GM12878 (cell line): ENCODE data around the gene ZNG1F.
"Not testable (repeated sequence)": the region's sequence is repeated elsewhere in the genome, so short reads cannot be mapped to it uniquely, and the experiment has no call there.

Experiments used
- CBFB ChIP-seq: IDR thresholded peaks from 2 replicates; pipeline ENCODE4 v1.6.1; 2016; ENCODE audit warnings: antibody characterized with exemption, low read depth
- CHD1 ChIP-seq: IDR thresholded peaks from 2 replicates; pipeline ENCODE4 v1.6.1; 2012; ENCODE audit warnings: low read depth, low read length, improper control_type of control experiment
- CTCF ChIP-seq, 3 experiments: IDR thresholded peaks in 2 of 3; conservative IDR thresholded peaks in 1 of 3; 2 replicates each; pipeline ENCODE4 v1.5.1; 2011; ENCODE audit warnings: low read depth in 3 of 3, low read length in 3 of 3, mild to moderate bottlenecking in 3 of 3, control low read depth in 2 of 3, moderate library complexity in 2 of 3, inconsistent platforms in 1 of 3, mixed read lengths in 1 of 3; ENCODE audit not compliant: control insufficient read depth in 2 of 3, insufficient read depth in 1 of 3; ENCODE audit errors: extremely low read depth in 1 of 3
- SIN3A ChIP-seq: IDR thresholded peaks from 2 replicates; pipeline ENCODE4 v1.6.1; 2012; ENCODE audit warnings: low read depth, low read length, improper control_type of control experiment
- USF2 ChIP-seq: IDR thresholded peaks from 2 replicates; pipeline ENCODE4 v1.6.1; 2011; ENCODE audit warnings: low read depth, low read length, improper control_type of control experiment, borderline replicate concordance
- TF ChIP-seq, protein P1 (sequence below): fragments of 450-650 bp; IDR thresholded peaks from 2 replicates; pipeline ENCODE4 v1.6.1; 2017; ENCODE audit warnings: mild to moderate bottlenecking, low read depth, inconsistent platforms; ENCODE audit not compliant: poor library complexity, severe bottlenecking

GRCh38 chr9:41126746-41127446, 62.2 kb downstream of the ZNG1F start:
- TF ChIP-seq SIN3A; USF2; CHD1; CBFB; CTCF (IDR thresholded peaks at IDR 0.05 in 2 of 3, conservative IDR thresholded peaks at IDR 0.05 in 1 of 3; ENCODE audit: control insufficient read depth in 2 of 3, extremely low read depth in 1 of 3, insufficient read depth in 1 of 3, low read depth in 3 of 3, low read length in 3 of 3): not testable (repeated sequence)
- TF ChIP-seq, protein P1, sequence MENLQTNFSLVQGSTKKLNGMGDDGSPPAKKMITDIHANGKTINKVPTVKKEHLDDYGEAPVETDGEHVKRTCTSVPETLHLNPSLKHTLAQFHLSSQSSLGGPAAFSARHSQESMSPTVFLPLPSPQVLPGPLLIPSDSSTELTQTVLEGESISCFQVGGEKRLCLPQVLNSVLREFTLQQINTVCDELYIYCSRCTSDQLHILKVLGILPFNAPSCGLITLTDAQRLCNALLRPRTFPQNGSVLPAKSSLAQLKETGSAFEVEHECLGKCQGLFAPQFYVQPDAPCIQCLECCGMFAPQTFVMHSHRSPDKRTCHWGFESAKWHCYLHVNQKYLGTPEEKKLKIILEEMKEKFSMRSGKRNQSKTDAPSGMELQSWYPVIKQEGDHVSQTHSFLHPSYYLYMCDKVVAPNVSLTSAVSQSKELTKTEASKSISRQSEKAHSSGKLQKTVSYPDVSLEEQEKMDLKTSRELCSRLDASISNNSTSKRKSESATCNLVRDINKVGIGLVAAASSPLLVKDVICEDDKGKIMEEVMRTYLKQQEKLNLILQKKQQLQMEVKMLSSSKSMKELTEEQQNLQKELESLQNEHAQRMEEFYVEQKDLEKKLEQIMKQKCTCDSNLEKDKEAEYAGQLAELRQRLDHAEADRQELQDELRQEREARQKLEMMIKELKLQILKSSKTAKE: not testable (repeated sequence)
